Lung microvascular endothelial cell (primary cell): ENCODE data around the gene MPZL3. TPM values are rescaled to one million over a fixed set of nuclear protein-coding genes. Genes with fewer than 3 reads are reported as not detected.
A peak's percentile ranks its signal among the peaks of the same experiment; 100 is the strongest.
"Not testable (repeated sequence)": the region's sequence is repeated elsewhere in the genome, so short reads cannot be mapped to it uniquely, and the experiment has no call there.

ENCODE experiments used
- DNase-seq, 2 donors: peaks; one replicate each; pipeline versions ENCODE4 v3.0.0 to v3.0.0-alpha.2; 2010; ENCODE audit warnings: low read depth in 2 of 2
- total RNA-seq: library from RNA; depleted of rRNA; stranded (reverse); fragments of >200 nt; gene quantifications from 2 replicates; pipeline ENCODE4 v1.2.1, GENCODE V29; 2014

MPZL3 gene
- total RNA-seq, 1 donor from 2014 or later: 1.4 TPM

- DNase-seq: no peak
These were observed 65.6 kb downstream of the MPZL3 start for GRCh38 chr11:118186346-118187107.

DNA sequence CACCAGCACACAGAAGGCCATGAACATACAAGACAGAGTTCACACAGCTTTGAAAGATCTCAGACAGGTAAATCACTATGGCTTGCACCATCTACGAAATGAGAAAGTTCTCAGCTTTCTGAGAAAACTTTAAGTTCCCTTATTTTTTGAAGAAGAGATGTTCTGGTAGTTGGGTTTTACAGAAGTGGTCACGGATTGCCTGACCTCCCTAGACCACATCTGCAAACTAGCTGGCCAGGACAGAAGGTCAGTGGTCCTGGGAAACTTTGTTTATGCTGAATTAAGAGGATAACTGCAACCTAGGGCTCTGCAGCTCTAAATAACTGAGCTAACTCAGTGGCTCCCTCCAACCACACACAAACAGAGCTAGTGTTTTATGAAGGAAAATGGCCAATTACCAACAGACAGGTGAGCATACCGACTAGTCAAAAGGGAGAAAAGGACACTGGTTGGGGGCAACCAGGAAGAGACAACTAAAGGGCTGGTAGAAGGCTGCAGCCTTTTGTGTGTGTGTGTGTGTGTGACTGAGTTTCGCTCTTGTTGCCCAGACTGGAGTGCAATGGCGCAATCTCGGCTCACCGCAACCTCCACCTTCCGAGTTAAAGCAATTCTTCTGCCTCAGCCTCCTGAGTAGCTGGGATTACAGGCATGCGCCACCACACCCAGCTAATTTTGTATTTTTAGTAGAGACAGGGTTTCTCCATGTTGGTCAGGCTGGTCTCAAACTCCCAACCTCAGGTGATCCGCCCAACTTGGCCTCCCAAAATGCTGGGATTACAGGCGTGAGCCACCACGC is 67.2 kb downstream of the MPZL3 start:
- no peak for DNase-seq

DNA sequence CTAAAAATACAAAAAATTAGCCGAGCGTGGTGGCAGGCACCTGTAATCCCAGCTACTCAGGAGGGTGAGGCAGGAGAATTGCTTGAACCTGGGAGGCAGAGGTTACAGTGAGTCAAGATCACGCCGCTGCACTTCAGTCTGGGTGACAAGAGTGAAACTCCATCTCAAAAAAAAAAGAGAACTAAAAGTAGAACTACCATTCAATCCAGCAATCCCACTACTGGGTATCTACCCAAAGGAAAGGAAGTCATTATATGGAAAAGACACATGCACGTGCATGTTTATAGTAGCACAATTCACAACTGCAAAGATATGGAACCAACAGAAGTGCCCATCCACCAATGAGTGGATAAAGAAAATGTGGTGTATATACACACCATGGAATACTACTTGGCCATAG is 68.5 kb downstream of the MPZL3 start:
- not testable (repeated sequence) for DNase-seq

- peak in 1 of 2 donors; percentile 46 for DNase-seq
These were observed 71.9 kb downstream of the MPZL3 start for GRCh38 chr11:118180300-118180703.

GRCh38 chr11:118176778-118177134 is 75.4 kb downstream of the MPZL3 start:
- no peak for DNase-seq

Other genes with a start within 250 kb of the MPZL3 start
- not detected in 2 replicates for gene TMPRSS4, start 175.3 kb downstream of the MPZL3 start, total RNA-seq
- gene SMIM35, start 165.4 kb downstream of the MPZL3 start, total RNA-seq: not detected in 2 replicates
- under 0.01 TPM in 1 of 2 replicates, not detected in the other for gene SCN4B, start 99.5 kb downstream of the MPZL3 start, total RNA-seq
- not detected in 2 replicates for gene SCN2B, start 75.7 kb downstream of the MPZL3 start, total RNA-seq
- gene JAML, start 27.4 kb downstream of the MPZL3 start, total RNA-seq: under 0.01 TPM in 1 of 2 replicates, not detected in the other
- gene MPZL2, start 11.9 kb upstream of the MPZL3 start, total RNA-seq: 4.4 and 14.2 TPM in 2 replicates
- not detected in 2 replicates for gene CD3E, start 52.4 kb upstream of the MPZL3 start, total RNA-seq
- not detected in 2 replicates for gene CD3D, start 90.3 kb upstream of the MPZL3 start, total RNA-seq
- gene CD3G, start 92.0 kb upstream of the MPZL3 start, total RNA-seq: not detected in 2 replicates
- 19.2 and 20.0 TPM in 2 replicates for gene UBE4A, start 107.2 kb upstream of the MPZL3 start, total RNA-seq
- gene ATP5MG, start 149.2 kb upstream of the MPZL3 start, total RNA-seq: 82.8 and 95.6 TPM in 2 replicates
- 12.4 and 14.5 TPM in 2 replicates for gene KMT2A, start 184.1 kb upstream of the MPZL3 start, total RNA-seq